HK-2 (cell line): ENCODE results near the gene PLPPR5.
"Not testable (repeated sequence)": the region's sequence is repeated elsewhere in the genome, so short reads cannot be mapped to it uniquely, and the experiment has no call there.

ENCODE experiments used
- DNase-seq: peaks from one replicate; pipeline ENCODE4 v3.0.0-alpha.2; 2018; ENCODE audit not compliant: unreplicated experiment

The PLPPR5 gene

GRCh38 chr1:98919211-98919610, 85.5 kb downstream of the PLPPR5 start:
- DNase-seq, result no peak

- DNase-seq, result no peak
These were observed 90.1 kb downstream of the PLPPR5 start for GRCh38 chr1:98914547-98914946.

GRCh38 chr1:98910827-98911226, 93.8 kb downstream of the PLPPR5 start:
- DNase-seq, result no peak

- no peak for DNase-seq
These were observed 95.7 kb downstream of the PLPPR5 start for GRCh38 chr1:98908980-98909379.

GRCh38 chr1:98906809-98907208, 97.9 kb downstream of the PLPPR5 start:
- DNase-seq, result no peak

- DNase-seq, result no peak
These were observed 98.3 kb downstream of the PLPPR5 start for GRCh38 chr1:98906361-98906760.

GRCh38 chr1:98904684-98905083, 100.0 kb downstream of the PLPPR5 start:
- no peak for DNase-seq

GRCh38 chr1:98903726-98904125, 100.9 kb downstream of the PLPPR5 start:
- DNase-seq, result no peak

GRCh38 chr1:98903261-98903660, 101.4 kb downstream of the PLPPR5 start:
- no peak for DNase-seq

- DNase-seq, result no peak
These were observed 105.7 kb downstream of the PLPPR5 start for GRCh38 chr1:98898940-98899339.

GRCh38 chr1:98897479-98897878, 107.2 kb downstream of the PLPPR5 start:
- no peak for DNase-seq

- no peak for DNase-seq
These were observed 107.8 kb downstream of the PLPPR5 start for GRCh38 chr1:98896711-98897445.

- no peak for DNase-seq
These were observed 111.3 kb downstream of the PLPPR5 start for GRCh38 chr1:98893371-98893770.

- DNase-seq, result no peak
These were observed 115.8 kb downstream of the PLPPR5 start for GRCh38 chr1:98888869-98889268.

- DNase-seq, result no peak
These were observed 117.2 kb downstream of the PLPPR5 start for GRCh38 chr1:98887507-98887906.

- DNase-seq, result no peak
These were observed 119.8 kb downstream of the PLPPR5 start for GRCh38 chr1:98884864-98885263.

GRCh38 chr1:98881901-98882300, 122.8 kb downstream of the PLPPR5 start:
- no peak for DNase-seq

- DNase-seq, result not testable (repeated sequence)
These were observed 123.4 kb downstream of the PLPPR5 start for GRCh38 chr1:98881234-98881633.

- no peak for DNase-seq
These were observed 129.8 kb downstream of the PLPPR5 start for GRCh38 chr1:98874828-98875227.

- DNase-seq, result no peak
These were observed 133.4 kb downstream of the PLPPR5 start for GRCh38 chr1:98870959-98871903.

GRCh38 chr1:98865796-98866195, 138.9 kb downstream of the PLPPR5 start:
- DNase-seq, result no peak

- DNase-seq, result no peak
These were observed 144.3 kb downstream of the PLPPR5 start for GRCh38 chr1:98860329-98860728.

GRCh38 chr1:98854137-98854536, 150.5 kb downstream of the PLPPR5 start:
- DNase-seq, result no peak
